Measurements from ENCODE around the gene SVIL.
"Not testable (repeated sequence)": the region's sequence is repeated elsewhere in the genome, so short reads cannot be mapped to it uniquely, and the experiment has no call there.

Gene SVIL

GRCh38 chr10:29510483-29511157 lies 124.2 kb downstream of the SVIL start:
- in situ Hi-C loops (cut with MboI; ENCODE audit: low pct_unique_long_range_greater_than_20kb, low sequenced_read_pairs); DNase-seq: not testable (repeated sequence)

DNA sequence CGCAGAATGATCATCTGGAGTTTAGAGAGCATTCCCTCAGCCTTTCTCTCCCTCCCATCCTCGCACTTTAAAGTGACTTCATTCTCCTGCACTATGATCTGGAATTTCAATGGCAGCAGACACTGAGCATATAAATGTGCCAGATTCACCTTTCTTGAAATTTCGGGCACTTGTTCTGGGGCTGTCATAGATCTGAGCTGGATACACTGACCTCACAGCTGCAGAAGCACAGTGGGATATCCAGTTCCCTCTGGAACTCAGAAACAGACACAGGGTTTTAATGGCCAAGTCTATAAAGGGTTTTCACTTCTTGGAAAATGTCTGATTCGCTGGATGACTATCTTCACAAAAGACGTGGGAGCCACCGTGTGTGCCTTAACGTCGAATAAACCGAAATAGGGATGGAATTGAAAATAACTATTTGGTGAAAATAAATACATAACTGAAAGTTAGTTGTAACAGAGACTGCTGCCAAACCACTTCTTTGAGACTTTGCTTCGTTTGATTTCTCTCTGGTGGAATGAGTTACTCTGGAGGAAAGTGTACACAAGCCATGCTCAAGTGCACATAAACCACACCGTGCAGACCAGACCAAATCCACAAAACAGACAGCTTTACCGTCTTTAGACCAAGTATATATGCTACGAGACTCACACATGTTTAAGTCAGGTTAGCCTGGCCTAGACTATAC lies 126.1 kb downstream of the SVIL start:
- no peak for DNase-seq
- in situ Hi-C loops (cut with MboI; ENCODE audit: low pct_unique_long_range_greater_than_20kb, low sequenced_read_pairs) = no loop called here

DNA sequence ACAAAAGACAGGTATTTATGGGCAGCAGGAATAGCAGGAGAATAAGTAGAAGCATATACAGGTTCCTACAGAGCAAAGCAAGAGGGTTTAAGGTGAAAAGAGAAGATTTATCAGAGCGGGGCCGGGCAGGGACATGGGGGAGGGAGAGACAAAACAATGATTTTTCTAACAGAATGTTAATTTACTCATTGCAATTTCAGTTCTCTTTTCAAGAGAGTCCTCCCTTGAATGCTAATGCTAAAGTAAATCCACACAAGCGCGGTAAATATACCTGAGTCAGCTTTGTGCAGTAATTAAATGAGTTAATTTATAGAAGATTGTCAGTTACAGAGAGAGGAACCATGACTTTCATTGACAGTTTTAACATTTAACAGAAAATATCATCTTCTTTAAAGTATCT lies 127.0 kb downstream of the SVIL start:
- DNase-seq; in situ Hi-C loops (cut with MboI; ENCODE audit: low pct_unique_long_range_greater_than_20kb, low sequenced_read_pairs): not testable (repeated sequence)

DNA sequence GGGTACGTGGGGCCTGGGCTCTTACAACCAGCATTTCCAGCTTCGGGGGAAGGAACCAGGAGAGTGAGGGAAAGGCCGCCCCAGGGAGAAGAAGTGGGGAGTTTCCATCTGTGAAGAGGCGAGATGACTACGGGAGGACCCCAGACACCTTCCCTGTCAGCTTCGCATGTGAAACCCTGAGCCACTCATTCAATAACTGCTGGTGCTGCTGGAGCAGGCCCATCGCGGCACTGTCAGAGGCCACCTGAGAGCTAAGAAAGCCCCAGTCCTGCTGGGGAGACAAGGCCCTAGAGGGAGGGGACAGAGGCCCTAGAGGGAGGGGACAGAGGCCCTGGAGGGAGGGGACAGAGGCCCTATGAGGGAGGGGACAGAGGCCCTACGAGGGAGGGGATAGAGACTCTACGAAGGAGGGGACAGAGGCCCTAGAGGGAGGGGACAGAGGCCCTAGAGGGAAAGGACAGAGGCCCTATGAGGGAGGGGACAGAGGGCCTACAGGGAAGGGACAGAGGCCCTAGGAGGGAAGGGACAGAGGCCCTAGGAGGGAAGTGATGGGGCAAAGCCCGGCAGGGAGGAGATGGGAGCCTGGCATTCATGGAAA lies 128.3 kb downstream of the SVIL start:
- DNase-seq; in situ Hi-C loops (cut with MboI; ENCODE audit: low pct_unique_long_range_greater_than_20kb, low sequenced_read_pairs): not testable (repeated sequence)

DNA sequence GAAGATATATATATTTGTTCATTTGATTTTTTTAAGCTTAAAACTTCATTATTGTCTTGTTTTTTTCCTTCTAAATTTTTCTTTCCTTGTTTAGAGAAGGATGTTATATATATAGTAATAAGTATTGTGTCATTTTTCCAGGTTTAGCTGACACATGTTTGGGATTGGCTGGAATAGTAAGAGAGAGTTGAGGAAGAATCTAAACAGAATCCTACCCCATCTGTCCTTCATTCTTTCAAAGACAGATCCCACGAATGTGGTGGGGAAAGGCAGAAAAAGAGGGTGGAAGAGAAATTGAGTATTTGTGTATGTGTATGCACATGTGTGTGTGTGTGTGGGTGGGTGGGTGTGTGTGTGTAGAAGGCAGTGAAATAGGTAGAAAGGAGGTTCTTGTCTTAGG lies 132.4 kb downstream of the SVIL start:
- in situ Hi-C loops (cut with MboI; ENCODE audit: low pct_unique_long_range_greater_than_20kb, low sequenced_read_pairs) = no loop called here
- DNase-seq = no peak

DNA sequence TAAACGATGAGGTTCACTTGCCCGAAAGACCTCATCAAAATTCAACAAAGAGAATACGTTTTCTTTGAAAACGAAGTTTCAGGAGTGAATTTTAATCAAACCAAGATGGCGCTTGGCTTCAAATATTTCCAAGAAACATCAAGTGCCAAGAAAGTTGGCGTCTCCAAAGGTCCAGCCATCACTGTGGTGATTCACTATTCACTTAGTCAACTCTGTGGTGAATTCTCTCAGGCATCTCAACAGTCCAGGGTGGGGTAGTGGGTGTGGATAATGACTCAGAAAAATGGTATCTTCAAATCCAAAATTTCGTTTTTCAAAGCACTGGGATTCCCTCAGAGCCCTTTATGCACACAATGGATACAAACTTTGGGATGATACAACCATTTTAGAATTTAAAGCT lies 133.1 kb downstream of the SVIL start:
- in situ Hi-C loops (cut with MboI; ENCODE audit: low pct_unique_long_range_greater_than_20kb, low sequenced_read_pairs) = no loop called here
- no peak for DNase-seq

GRCh38 chr10:29499993-29500537 lies 134.7 kb downstream of the SVIL start:
- in situ Hi-C loops (cut with MboI; ENCODE audit: low pct_unique_long_range_greater_than_20kb, low sequenced_read_pairs) = loop anchor here (5.0 kb wide), 1 partner anchor 1187 kb away; no protein-coding TSS in a partner anchor
- DNase-seq = no peak

- in situ Hi-C loops (cut with MboI; ENCODE audit: low pct_unique_long_range_greater_than_20kb, low sequenced_read_pairs) = loop anchor here (5.0 kb wide), 1 partner anchor 1191 kb away; no protein-coding TSS in a partner anchor
- DNase-seq = peak; percentile 53
Measured at GRCh38 chr10:29496341-29497162, 138.2 kb downstream of the SVIL start.

DNA sequence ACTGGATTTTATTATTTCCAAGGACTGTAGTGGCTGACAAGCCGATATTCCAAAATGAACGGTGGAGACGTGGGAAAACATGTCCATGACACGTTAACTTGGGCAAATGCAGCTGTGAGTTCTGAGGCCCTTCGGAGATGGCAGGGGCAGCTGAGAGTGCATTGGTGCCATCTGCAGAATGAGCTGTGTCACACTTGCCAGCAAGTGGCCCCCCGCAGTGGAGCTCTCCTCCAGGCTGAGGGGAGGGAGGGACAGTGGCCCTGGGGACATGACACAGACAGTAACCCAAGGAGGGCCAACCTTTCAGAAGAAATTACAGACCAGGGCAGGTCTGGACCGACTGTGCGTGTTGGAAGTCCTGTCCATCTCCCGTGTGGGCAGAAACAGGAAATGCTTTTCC lies 139.4 kb downstream of the SVIL start:
- no peak for DNase-seq
- in situ Hi-C loops (cut with MboI; ENCODE audit: low pct_unique_long_range_greater_than_20kb, low sequenced_read_pairs) = loop anchor here (5.0 kb wide), 1 partner anchor 1192 kb away; no protein-coding TSS in a partner anchor

GRCh38 chr10:29493697-29494096 lies 141.1 kb downstream of the SVIL start:
- DNase-seq = no peak
- in situ Hi-C loops (cut with MboI; ENCODE audit: low pct_unique_long_range_greater_than_20kb, low sequenced_read_pairs) = no loop called here

DNA sequence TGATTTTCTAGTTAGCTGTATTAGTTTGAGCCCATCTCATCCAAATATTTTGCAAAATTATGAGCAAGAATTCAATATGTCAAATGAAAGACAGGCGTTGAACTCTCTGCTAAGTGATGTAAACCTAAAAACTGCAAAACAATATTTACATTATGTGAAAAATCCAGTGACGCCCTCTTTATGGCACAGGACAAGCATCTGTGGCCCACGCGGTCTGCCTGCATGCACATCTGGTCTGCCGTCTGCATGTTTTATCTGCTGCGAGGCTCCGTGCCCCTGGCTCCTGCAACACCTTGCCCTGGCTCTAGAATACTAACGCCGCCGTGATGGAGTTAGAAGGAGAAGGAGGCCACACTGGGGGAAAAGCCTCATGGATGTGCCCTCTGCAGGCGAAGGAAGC lies 142.0 kb downstream of the SVIL start:
- in situ Hi-C loops (cut with MboI; ENCODE audit: low pct_unique_long_range_greater_than_20kb, low sequenced_read_pairs) = no loop called here
- DNase-seq = no peak

DNA sequence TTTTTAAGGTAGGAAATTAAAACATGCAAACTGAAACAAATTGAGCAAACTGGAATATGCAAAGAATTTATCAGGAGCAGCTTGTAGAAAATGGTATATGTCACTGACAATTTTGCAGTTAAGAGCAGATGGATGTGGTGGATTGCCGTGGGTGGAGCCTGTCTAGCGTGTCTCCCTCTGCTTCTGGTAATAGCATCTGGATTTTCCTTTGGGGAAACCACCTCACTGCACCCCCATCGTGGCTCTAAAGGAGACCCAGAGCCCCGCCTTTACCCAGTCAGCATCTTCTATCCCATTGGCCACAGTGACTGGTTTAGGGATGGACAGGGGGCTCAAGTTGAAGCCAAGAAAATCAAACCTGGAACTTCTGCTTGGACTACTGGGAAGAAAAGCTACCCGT lies 142.9 kb downstream of the SVIL start:
- in situ Hi-C loops (cut with MboI; ENCODE audit: low pct_unique_long_range_greater_than_20kb, low sequenced_read_pairs) = no loop called here
- DNase-seq = no peak

DNA sequence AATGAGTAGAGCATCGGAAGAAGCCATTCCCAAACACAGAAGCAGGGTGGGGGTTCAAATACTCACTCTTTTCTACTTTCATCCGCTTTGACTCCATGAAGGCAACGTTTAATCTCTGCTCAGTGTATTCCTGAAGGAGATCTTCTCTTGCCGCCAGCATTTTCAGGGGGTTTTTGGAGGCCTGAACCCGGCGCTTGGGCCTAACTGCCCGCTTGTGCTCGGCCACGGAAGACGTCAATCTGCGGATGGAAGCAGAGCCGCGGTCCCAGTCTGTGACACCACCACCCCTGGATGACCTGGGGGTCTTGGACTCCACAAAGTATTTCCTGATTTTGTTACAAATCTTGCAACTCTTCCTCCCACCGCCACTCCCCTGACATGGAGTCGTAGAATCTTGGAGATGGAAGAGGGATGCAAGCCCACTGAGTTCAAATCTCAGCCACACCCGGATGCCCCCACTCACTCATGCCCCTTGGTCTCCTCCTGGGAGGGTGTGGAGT lies 143.9 kb downstream of the SVIL start:
- in situ Hi-C loops (cut with MboI; ENCODE audit: low pct_unique_long_range_greater_than_20kb, low sequenced_read_pairs); DNase-seq: not testable (repeated sequence)

GRCh38 chr10:29488471-29488870 lies 146.3 kb downstream of the SVIL start:
- DNase-seq; in situ Hi-C loops (cut with MboI; ENCODE audit: low pct_unique_long_range_greater_than_20kb, low sequenced_read_pairs): not testable (repeated sequence)

DNA sequence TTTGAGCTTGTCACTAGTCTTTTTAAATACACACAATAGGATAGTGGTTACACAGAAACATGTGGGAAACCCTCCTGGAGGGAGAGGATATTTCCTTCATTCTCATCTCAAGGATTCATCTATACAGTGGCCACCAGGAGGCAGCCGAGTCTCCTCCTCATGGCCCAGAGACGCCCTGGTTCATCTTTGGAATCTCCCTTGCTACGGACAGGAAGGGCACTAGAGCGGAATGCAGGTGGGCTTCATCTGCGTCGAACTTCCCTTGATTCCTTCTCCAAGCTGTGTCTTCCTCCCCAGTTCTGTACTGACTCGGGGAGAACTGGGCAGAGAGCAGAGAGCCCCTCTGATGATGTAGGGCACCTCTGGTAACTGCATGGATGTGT lies 146.9 kb downstream of the SVIL start:
- in situ Hi-C loops (cut with MboI; ENCODE audit: low pct_unique_long_range_greater_than_20kb, low sequenced_read_pairs); DNase-seq: not testable (repeated sequence)

DNA sequence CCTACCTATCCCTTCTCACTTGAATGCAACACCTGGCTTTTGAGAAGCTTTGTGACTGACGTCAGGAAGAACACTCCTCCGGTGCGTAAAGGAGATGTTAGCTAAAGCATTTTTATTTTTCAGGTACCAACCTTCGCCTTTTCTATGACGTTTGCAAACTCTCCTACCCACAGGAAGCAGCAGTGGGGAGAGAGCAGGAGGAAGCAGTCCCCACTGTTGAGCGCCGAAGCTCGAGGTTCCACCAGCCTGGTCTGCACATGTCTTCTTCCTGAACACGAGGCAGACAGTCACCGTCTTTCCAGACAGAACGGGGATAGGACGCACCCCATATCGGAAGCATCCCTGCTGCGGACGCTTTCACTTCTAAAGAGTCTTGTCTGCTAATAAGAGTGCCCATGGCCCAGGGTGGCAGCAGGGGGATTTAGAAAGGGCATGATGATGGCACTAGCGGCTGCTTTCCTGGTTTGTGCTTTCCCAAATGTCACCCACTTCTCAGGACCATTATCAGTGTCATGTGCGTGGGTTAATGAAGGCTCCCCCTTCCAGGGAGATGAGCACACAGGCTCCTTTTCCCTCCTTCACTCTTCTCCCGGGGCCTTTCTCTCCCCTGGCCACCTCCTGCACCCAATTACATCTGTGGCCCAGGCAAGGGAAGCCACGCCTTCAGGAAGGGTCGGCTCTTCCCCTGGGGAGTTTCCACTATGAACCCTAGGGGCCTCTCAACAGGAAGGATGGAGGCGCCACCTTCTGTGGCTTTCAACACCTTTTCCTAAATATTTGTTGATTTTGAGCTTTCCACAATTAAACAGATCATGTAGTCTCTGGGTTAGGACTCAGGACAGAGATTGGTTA lies 147.5 kb downstream of the SVIL start:
- in situ Hi-C loops (cut with MboI; ENCODE audit: low pct_unique_long_range_greater_than_20kb, low sequenced_read_pairs); DNase-seq: not testable (repeated sequence)

DNA sequence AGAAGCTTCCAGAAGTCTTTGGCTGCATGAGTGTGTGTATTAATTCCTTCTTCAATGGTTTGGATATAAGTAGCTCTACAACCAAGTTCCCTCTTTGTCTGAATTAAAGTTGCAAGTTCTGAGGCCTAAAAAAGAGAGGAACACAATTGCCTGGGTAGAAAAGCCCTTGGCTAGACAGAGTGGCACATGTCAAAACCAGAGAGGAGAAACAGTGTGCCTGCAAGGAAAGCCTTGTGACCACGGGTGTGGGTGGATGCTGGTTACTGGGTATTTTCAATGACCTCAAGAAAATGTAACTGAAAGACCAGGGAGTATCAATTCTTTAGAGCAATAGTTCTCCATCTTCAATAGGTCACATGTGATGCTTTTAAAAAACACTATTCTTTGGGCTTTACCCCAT lies 148.3 kb downstream of the SVIL start:
- in situ Hi-C loops (cut with MboI; ENCODE audit: low pct_unique_long_range_greater_than_20kb, low sequenced_read_pairs) = no loop called here
- DNase-seq = no peak

DNA sequence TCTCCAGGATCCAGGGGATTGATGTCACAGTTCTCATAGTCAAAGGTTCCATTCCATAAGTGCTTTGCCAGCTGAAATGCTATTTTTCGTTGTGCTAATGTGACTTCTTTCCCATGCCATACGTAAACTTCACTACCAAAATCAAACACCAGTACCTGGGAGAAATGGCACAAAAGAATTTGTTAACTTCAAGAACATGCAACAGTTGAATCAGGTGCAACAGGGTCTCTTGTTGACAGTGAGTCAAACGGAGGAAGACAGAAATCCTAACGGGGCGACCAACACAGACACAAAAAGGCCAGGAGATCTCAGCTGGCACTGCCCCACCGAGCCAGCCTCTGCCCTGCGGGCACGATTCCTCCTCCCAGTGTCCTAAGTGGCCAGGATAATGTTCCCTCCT lies 150.1 kb downstream of the SVIL start:
- DNase-seq; in situ Hi-C loops (cut with MboI; ENCODE audit: low pct_unique_long_range_greater_than_20kb, low sequenced_read_pairs): not testable (repeated sequence)
